Right lobe of liver (tissue), 6 donors: ENCODE results near the gene RUNDC3A. TPM values are rescaled to one million over a fixed set of nuclear protein-coding genes. Genes with fewer than 3 reads are reported as not detected.
A peak's percentile ranks its signal among the peaks of the same experiment; 100 is the strongest.

Source experiments
- ATAC-seq, 4 donors: fragments of 200-7000 bp; cut with Tn5 transposase; one replicate each; pipeline ENCODE4 v1.9.1; 2020; ENCODE audit warnings: mild to moderate bottlenecking in 4 of 4, moderate library complexity in 4 of 4
- DNase-seq, 3 donors: peaks; one replicate each; pipeline ENCODE4 v3.0.0-alpha.2; 2020
- H3K27ac ChIP-seq, 3 donors: fragments of 200-600 bp; one replicate each; pipeline ENCODE4 v1.8.0; 2022
- H3K27me3 ChIP-seq, 2 donors: fragments of 200-600 bp; one replicate each; pipeline ENCODE4 v1.8.0; 2022
- H3K36me3 ChIP-seq, 4 donors: fragments of 200-600 bp; sonication (generic) in 1 of 4; one replicate each; pipeline versions ENCODE4 v1.5.1 to v1.8.0; 2017 to 2022; ENCODE audit warnings: control low read depth in 1 of 4
- H3K4me1 ChIP-seq, 4 donors: fragments of 200-600 bp; sonication (generic) in 1 of 4; one replicate each; pipeline versions ENCODE4 v1.5.1 to v1.8.0; 2017 to 2022; ENCODE audit warnings: control low read depth in 1 of 4
- H3K4me3 ChIP-seq, 3 donors: fragments of 200-600 bp; one replicate each; pipeline ENCODE4 v1.8.0; 2022
- H3K9me3 ChIP-seq, 4 donors: fragments of 200-600 bp; sonication (generic) in 1 of 4; one replicate each; pipeline versions ENCODE4 v1.5.1 to v1.8.0; 2017 to 2022; ENCODE audit warnings: control low read depth in 1 of 4
- CTCF ChIP-seq, 4 donors: fragments of 200-600 bp in 3 of 4; fragments of 450-650 bp in 1 of 4; IDR thresholded peaks; one replicate each; pipeline versions ENCODE4 v1.5.1 to v1.8.0; 2016 to 2022; ENCODE audit warnings: antibody characterized with exemption in 4 of 4, mild to moderate bottlenecking in 2 of 4
- POLR2A ChIP-seq: fragments of 450-650 bp; IDR thresholded peaks from one replicate; pipeline ENCODE4 v1.6.1; 2017; ENCODE audit warnings: antibody characterized with exemption, mild to moderate bottlenecking
- WGBS: methylation state at CpG from one replicate; pipeline ENCODE4 v1.1.6; 2018; ENCODE audit warnings: low coverage, low lambda C conversion rate; ENCODE audit not compliant: insufficient coverage; ENCODE audit errors: missing lambda C conversion rate; 5-methylcytosine and 5-hydroxymethylcytosine counted together
- intact Hi-C, 2 donors: fragments of 100-400 bp; cut with DNase I; formaldehyde crosslinking; loops; one replicate each; pipeline versions ENCODE4 v1.11.2 to v1.14.1; 2022
- total RNA-seq, 6 experiments: library from RNA; depleted of rRNA in 2 of 6; stranded (reverse); fragments of >200 nt in 2 of 6; fragmentation: NEBNext Ultra II Directional in 3 of 6; extraction: Animal tissue kit (Norgen Biotek cat#: 25700) in 3 of 6; gene quantifications; one replicate each; pipeline versions ENCODE4 v1.1.0 to v1.2.4, GENCODE V29; 2016 to 2023
- donor health status: DM: no; HTN: yes; CAD: no.
- donor health status: DM: no; HTN: no; CAD: no.
- donor health status: DM: no; HTN: no; CAD: no.
- donor health status: DM: no; HTN: yes; CAD: no.
- donor health status: DM: no; HTN: yes; CAD: no.

RUNDC3A gene
- total RNA-seq, 6 experiments from 2014 or later: 0.12 to 0.75 TPM; not detected in 4

GRCh38 chr17:44268709-44269534, 39.5 kb upstream of the RUNDC3A start:
- intact Hi-C loops: no loop called here
- Histone ChIP-seq H3K27ac (no peak overlapping the region), H3K9me3 (no peaks in the 10 kb centered on the region), H3K36me3 (no peaks in the 10 kb centered on the region), H3K4me3 (no peak overlapping the region), H3K27me3 (no peaks in the 10 kb centered on the region), H3K4me1 (no peaks in the 10 kb centered on the region)
- TF ChIP-seq POLR2A (no peak), CTCF (IDR thresholded peaks at IDR 0.05) (no peak)
- DNase-seq (no peak), ATAC-seq (no peak)
- 75% methylated on average over 4 of the region's 11 CpGs for WGBS

- TF ChIP-seq CTCF (IDR thresholded peaks at IDR 0.05) (no peak), POLR2A (no peak)
- Histone ChIP-seq H3K27ac (no peak overlapping the region), H3K36me3 (no peaks in the 10 kb centered on the region)
These were observed 38.7 kb upstream of the RUNDC3A start for GRCh38 chr17:44269535-44270240.

GRCh38 chr17:44272321-44272951, 36.0 kb upstream of the RUNDC3A start:
- H3K27me3 ChIP-seq: no peaks in the 10 kb centered on the region
- H3K36me3 ChIP-seq: no peaks in the 10 kb centered on the region
- intact Hi-C loops: no loop called here
- H3K4me1 ChIP-seq: no peaks in the 10 kb centered on the region
- no peaks in the 10 kb centered on the region for H3K9me3 ChIP-seq
- no peak overlapping the region for H3K27ac ChIP-seq
- ATAC-seq (no peak), DNase-seq (no peak)
- no peak overlapping the region for H3K4me3 ChIP-seq
- WGBS: 55% methylated on average over 9 of the region's 13 CpGs
- TF ChIP-seq POLR2A: no peak
- no peak for TF ChIP-seq CTCF (IDR thresholded peaks at IDR 0.05)

More at GRCh38 chr17:44269535-44270240, 38.7 kb upstream of the RUNDC3A start:
- no peaks in the 10 kb centered on the region for H3K9me3 ChIP-seq
- intact Hi-C loops: no loop called here
- 63% methylated on average over 1 of the region's 7 CpGs for WGBS
- ATAC-seq (no peak), DNase-seq (no peak)
- no peaks in the 10 kb centered on the region for H3K27me3 ChIP-seq
- no peaks in the 10 kb centered on the region for H3K4me1 ChIP-seq
- no peak overlapping the region for H3K4me3 ChIP-seq

- Histone ChIP-seq H3K4me1 (no peaks in the 10 kb centered on the region), H3K9me3 (no peaks in the 10 kb centered on the region), H3K27me3 (no peaks in the 10 kb centered on the region), H3K36me3 (no peaks in the 10 kb centered on the region), H3K4me3 (no peak overlapping the region), H3K27ac (no peak overlapping the region)
- intact Hi-C loops: no loop called here
- no peak for TF ChIP-seq CTCF (IDR thresholded peaks at IDR 0.05)
- TF ChIP-seq POLR2A: no peak
- ATAC-seq: peak in 1 of 4 donors; percentile 28
- no peak for DNase-seq
- WGBS: 79% methylated on average over 3 of the region's 6 CpGs
These were observed 35.4 kb upstream of the RUNDC3A start for GRCh38 chr17:44272954-44273353.
